OCI-LY3 (cell line): ENCODE measurements around the gene HIF3A.
"Not testable (repeated sequence)": the region's sequence is repeated elsewhere in the genome, so short reads cannot be mapped to it uniquely, and the experiment has no call there.

Source experiments
- H2AFZ ChIP-seq: fragments of 200-600, 300-600 bp; shearing (Covaris generic); 2 replicates; pipeline ENCODE4 v1.6.0; 2014; ENCODE audit warnings: antibody characterized with exemption, low read depth, low read length
- H3K27ac ChIP-seq: fragments of 200-600, 300-600 bp; sonication (generic); 2 replicates; pipeline ENCODE4 v1.5.1; 2014; ENCODE audit warnings: mild to moderate bottlenecking, low read length, moderate library complexity, mixed read lengths
- H3K27me3 ChIP-seq: fragments of 200-600, 300-600 bp; sonication (generic); 2 replicates; pipeline ENCODE4 v1.6.1; 2014; ENCODE audit warnings: low read depth, low read length, mixed read lengths
- H3K36me3 ChIP-seq: fragments of 200-600, 300-600 bp; sonication (generic); replicated peaks from 2 replicates; pipeline ENCODE3; 2014; ENCODE audit warnings: low read depth, low read length, mixed read lengths
- H3K4me1 ChIP-seq: fragments of 300-600, 200-600 bp; sonication (generic); 2 replicates; pipeline ENCODE4 v1.6.1; 2014; ENCODE audit warnings: low read length, mixed read lengths
- H3K4me2 ChIP-seq: fragments of 200-600, 300-600 bp; sonication (generic); 2 replicates; pipeline ENCODE4 v1.6.1; 2014; ENCODE audit warnings: low read length, mixed read lengths
- H3K4me3 ChIP-seq: fragments of 300-600, 200-600 bp; sonication (generic); 2 replicates; pipeline ENCODE4 v1.5.1; 2014; ENCODE audit warnings: antibody characterized with exemption, mild to moderate bottlenecking, low read length, moderate library complexity
- H3K79me2 ChIP-seq: fragments of 300-600, 200-600 bp; shearing (Covaris generic); 2 replicates; pipeline ENCODE4 v1.6.1; 2014; ENCODE audit warnings: mild to moderate bottlenecking, low read length, mixed read lengths
- H3K9ac ChIP-seq: fragments of 300-600, 200-600 bp; shearing (Covaris generic); 2 replicates; pipeline ENCODE4 v1.6.0; 2014; ENCODE audit warnings: mild to moderate bottlenecking, low read length, moderate library complexity
- H3K9me3 ChIP-seq: fragments of 200-600, 300-600 bp; shearing (Covaris generic); 2 replicates; pipeline ENCODE4 v1.6.1; 2014; ENCODE audit warnings: low read length, mixed read lengths; ENCODE audit not compliant: insufficient read depth
- H4K20me1 ChIP-seq: fragments of 200-600, 300-600 bp; sonication (generic); 2 replicates; pipeline ENCODE4 v1.6.1; 2016; ENCODE audit warnings: low read length, mixed read lengths; ENCODE audit not compliant: insufficient read depth
- CTCF ChIP-seq: fragments of 200-600, 300-600 bp; sonication (generic); IDR thresholded peaks from 2 replicates; pipeline ENCODE4 v1.5.1; 2014; ENCODE audit warnings: antibody characterized with exemption, low read length, low read depth
- EZH2phosphoT487 ChIP-seq: fragments of 200-600 bp; shearing (Covaris generic); IDR thresholded peaks from 2 replicates; pipeline ENCODE4 v1.6.1; 2018; ENCODE audit warnings: antibody characterized with exemption, mixed run types, low read depth

HIF3A gene

GRCh38 chr19:46311444-46311843 is 14.6 kb downstream of the HIF3A start:
- no peaks in the 10 kb centered on the region for H3K36me3 ChIP-seq
- no peaks in the 10 kb centered on the region for H3K27me3 ChIP-seq
- TF ChIP-seq CTCF (no peak), EZH2phosphoT487 (no peak)
- H3K4me2 ChIP-seq, result no peak overlapping the region
- H3K9me3 ChIP-seq, result no peaks in the 10 kb centered on the region
- no peak overlapping the region for H3K4me3 ChIP-seq
- no peaks in the 10 kb centered on the region for H3K79me2 ChIP-seq
- H2AFZ ChIP-seq, result no peak overlapping the region
- H3K4me1 ChIP-seq, result no peaks in the 10 kb centered on the region
- H3K27ac ChIP-seq, result no peak overlapping the region
- no peaks in the 10 kb centered on the region for H4K20me1 ChIP-seq
- H3K9ac ChIP-seq, result no peak overlapping the region

- H3K27me3 ChIP-seq, H3K79me2 ChIP-seq, H3K27ac ChIP-seq, H4K20me1 ChIP-seq, H3K4me1 ChIP-seq, H3K4me2 ChIP-seq, H2AFZ ChIP-seq, H3K36me3 ChIP-seq, H3K9me3 ChIP-seq, H3K4me3 ChIP-seq, H3K9ac ChIP-seq: not testable (repeated sequence)
Observed at GRCh38 chr19:46313540-46314469, 17.0 kb downstream of the HIF3A start.

- H3K9ac ChIP-seq, result no peak overlapping the region
- no peaks in the 10 kb centered on the region for H4K20me1 ChIP-seq
- no peaks in the 10 kb centered on the region for H3K36me3 ChIP-seq
- H3K27ac ChIP-seq, result no peak overlapping the region
- H3K9me3 ChIP-seq, result no peaks in the 10 kb centered on the region
- no peaks in the 10 kb centered on the region for H3K4me1 ChIP-seq
- no peak overlapping the region for H3K4me3 ChIP-seq
- no peak overlapping the region for H3K4me2 ChIP-seq
- no peaks in the 10 kb centered on the region; the same call in 1 of the 2 replicates for H3K27me3 ChIP-seq
- TF ChIP-seq EZH2phosphoT487 (no peak), CTCF (no peak)
- no peak overlapping the region for H2AFZ ChIP-seq
- no peaks in the 10 kb centered on the region for H3K79me2 ChIP-seq
Observed at GRCh38 chr19:46317339-46317738, 20.5 kb downstream of the HIF3A start.

GRCh38 chr19:46319613-46320012 is 22.8 kb downstream of the HIF3A start:
- Histone ChIP-seq H3K4me1 (no peaks in the 10 kb centered on the region), H3K27ac (no peak overlapping the region), H3K27me3 (no peaks in the 10 kb centered on the region; the same call in 1 of the 2 replicates), H3K36me3 (no peaks in the 10 kb centered on the region), H3K79me2 (no peaks in the 10 kb centered on the region), H3K4me3 (no peak overlapping the region), H4K20me1 (no peaks in the 10 kb centered on the region), H2AFZ (no peak overlapping the region), H3K4me2 (no peak overlapping the region), H3K9me3 (no peaks in the 10 kb centered on the region), H3K9ac (no peak overlapping the region)
- TF ChIP-seq EZH2phosphoT487, result no peak
- TF ChIP-seq CTCF, result no peak
